Ovary (tissue), 3 donors: ENCODE measurements around the gene USP49.

Experiments
- CTCF ChIP-seq, 3 donors: fragments of 450-650 bp in 2 of 3; fragments of 200-600 bp in 1 of 3; IDR thresholded peaks; one replicate each; pipeline versions ENCODE4 v1.5.1 to v1.8.0; 2016 to 2022; ENCODE audit warnings: antibody characterized with exemption in 3 of 3, mild to moderate bottlenecking in 1 of 3
- EP300 ChIP-seq: sonication (generic); formaldehyde crosslinking; IDR thresholded peaks from one replicate; pipeline ENCODE4 v1.6.1; 2017; ENCODE audit warnings: antibody characterized with exemption
- POLR2A ChIP-seq: fragments of 450-650 bp; IDR thresholded peaks from one replicate; pipeline ENCODE4 v1.6.1; 2017; ENCODE audit warnings: antibody characterized with exemption, mild to moderate bottlenecking, moderate library complexity
- donor health status: DM: no; HTN: no; CAD: no.

GRCh38 chr6:41784581-41785171 is 110.5 kb downstream of the USP49 start:
- no peak for TF ChIP-seq CTCF (IDR thresholded peaks at IDR 0.05)
- no peak for TF ChIP-seq POLR2A
- TF ChIP-seq EP300, result no peak
